ENCODE data around the gene PPP1R13L.
A peak's percentile ranks its signal among the peaks of the same experiment; 100 is the strongest.

PPP1R13L gene

DNA sequence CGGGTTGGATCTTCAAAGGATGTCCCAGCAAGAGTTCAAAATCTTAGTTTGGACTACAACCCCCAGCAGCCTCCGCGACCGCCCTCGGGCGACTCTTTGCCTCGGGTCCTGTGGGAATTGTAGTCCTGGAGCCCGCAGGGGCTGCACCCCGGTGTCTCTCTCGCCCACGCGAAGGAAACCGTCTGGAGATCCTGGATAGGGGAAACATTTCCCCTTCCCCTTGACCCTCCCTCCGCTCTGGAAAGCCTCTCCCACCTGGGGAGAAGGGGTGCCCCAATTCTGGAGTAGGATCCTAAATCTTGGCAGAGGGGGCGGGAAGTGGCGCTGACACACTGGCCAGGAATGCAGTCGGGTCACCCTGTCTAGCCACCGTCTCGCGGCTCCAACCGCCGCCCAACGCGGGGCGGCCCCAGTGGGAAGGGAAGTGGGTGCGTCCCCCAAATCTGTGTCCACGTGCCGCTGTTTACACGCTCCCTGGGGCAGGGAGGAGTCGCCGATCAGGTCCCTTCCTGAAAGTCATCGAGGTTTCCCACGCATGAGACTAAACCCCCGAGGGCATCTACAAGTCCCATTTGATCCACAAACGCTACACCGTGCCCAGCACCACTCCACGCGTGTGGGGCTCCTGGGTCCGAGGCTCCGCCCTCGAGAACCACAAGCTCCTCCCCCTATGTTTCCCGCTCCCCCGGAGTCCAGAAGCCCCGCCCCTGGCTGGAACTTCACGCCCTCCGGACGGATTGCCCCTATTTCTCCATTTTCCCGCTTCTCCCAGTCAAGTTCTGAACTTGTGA is 761 bp upstream of the PPP1R13L start:
- DNase-seq (ENCODE audit: low spot score in 2 of 2): peak; percentile 71 to 95
- H3K36me3 Mint-ChIP-seq: peaks cover 48% of the 10 kb centered on the region
- H3K9me3 Mint-ChIP-seq: no peaks in the 10 kb centered on the region
- ATAC-seq: peak; percentile 70
- peak overlapping the region; percentile 87 for H3K4me3 Mint-ChIP-seq
- H3K4me1 Mint-ChIP-seq: peaks cover 56% of the 10 kb centered on the region
- H3K27ac Mint-ChIP-seq: peak overlapping the region; percentile 98

DNA sequence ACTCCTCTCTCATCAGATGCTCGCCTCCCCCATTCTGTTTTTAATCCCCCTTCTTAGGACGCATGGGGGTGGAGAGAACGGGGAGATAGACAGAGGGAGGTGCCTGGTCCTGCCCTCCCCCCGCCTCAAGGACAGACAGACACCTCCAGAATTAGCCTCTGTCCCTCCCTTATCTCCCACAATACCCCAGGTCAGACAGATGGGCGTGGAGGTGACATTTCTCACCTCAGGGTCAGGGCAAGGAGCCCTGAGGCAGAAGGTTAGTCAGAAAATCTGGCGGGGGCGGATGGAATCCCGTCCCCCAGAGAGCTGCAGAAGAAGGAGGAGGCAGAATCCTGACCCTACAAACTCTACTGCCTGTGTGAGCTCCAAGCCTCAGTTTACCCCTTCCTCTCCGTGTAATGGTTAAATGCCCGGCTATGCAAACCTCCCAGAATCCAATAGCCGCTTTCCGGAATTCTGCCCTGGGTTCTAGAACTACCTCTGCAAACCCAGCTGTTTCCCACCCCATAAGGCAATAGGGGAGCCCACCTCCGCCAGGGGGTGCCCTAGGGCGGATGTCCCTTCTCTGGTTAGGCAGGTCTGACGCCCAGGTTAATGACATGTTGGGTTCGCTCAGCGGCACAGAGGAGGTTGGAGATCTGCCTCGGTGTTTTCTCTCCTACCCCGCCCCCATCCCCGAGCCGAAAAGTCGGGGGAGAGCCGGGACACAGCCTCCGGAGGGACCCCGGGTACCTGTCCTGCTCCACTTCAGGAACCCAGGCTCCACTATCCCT is 900 bp downstream of the PPP1R13L start:
- peak overlapping the region; percentile 98 for H3K27ac Mint-ChIP-seq
- H3K4me1 Mint-ChIP-seq: peaks cover 51% of the 10 kb centered on the region
- H3K36me3 Mint-ChIP-seq: peaks cover 33% of the 10 kb centered on the region
- peak; percentile 61 to 86 for DNase-seq (ENCODE audit: low spot score in 2 of 2)
- peak overlapping the region; percentile 87 for H3K4me3 Mint-ChIP-seq
- ATAC-seq: peak; percentile 50
- H3K9me3 Mint-ChIP-seq: no peaks in the 10 kb centered on the region

DNA sequence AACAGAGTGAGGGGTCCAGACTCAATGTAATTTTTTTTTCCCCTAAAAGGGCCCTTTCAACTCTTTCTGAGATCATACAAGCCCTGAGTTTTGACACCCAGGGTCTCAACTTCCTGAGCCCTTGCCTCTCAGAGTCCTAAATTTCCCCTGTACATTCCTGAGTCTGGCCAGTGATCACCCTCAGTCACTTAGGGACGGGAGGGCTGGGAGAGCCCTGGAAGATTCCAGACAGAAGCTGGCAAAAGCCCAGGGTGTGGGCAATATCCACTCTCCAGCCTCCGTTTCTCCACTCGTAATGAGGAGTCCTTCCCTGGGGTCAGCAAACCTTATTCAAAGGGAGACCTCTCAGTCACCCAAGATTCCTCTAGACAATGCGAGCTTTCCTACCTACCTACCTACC is 1.6 kb downstream of the PPP1R13L start:
- no peaks in the 10 kb centered on the region for H3K9me3 Mint-ChIP-seq
- no peak for ATAC-seq
- H3K36me3 Mint-ChIP-seq: peaks cover 28% of the 10 kb centered on the region
- peaks cover 50% of the 10 kb centered on the region for H3K4me1 Mint-ChIP-seq
- H3K4me3 Mint-ChIP-seq: peak overlapping the region; percentile 87
- DNase-seq (ENCODE audit: low spot score in 2 of 2): no peak
- H3K27ac Mint-ChIP-seq: no peak overlapping the region

DNA sequence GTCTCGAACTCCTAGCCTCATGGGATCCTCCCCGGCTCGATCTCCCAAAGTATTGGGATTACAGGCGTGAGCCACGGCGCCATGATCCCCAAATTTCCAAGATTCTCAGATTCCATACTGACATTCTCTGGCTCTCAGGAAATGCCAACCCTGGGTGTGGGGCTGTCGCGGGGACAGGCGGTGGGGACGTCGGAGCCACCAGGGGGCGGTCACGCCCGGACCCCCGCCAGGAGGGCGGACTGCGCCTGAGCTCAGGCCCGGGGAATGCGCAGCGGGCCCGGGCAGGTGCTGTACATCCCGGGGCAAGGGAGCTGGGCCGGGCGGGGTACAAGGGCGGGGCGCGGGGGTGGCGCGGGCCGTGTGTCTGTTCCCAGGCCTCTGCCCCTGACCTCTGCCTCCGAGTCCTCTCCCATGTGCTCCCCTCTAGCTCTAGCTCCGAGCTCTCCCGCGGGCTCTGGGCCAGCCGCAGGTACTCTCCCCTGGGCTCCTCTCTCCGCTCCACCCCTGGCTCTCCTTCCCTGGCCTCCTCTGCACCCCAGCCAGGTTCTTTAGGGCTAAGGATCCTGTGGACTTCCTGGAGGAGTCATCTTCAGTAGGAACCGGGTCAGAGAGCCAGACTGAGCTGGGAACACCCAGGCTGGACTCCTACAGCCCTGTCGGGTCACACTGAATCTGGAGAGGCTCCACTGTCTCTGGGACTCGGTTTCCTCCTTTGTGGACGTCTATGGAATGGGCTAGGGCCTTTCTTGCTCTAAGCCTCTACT is 2.4 kb downstream of the PPP1R13L start:
- Mint-ChIP-seq H3K36me3 (peaks cover 22% of the 10 kb centered on the region), H3K4me3 (no peak overlapping the region), H3K9me3 (no peaks in the 10 kb centered on the region), H3K27ac (no peak overlapping the region), H3K4me1 (peaks cover 47% of the 10 kb centered on the region)
- no peak for ATAC-seq
- no peak for DNase-seq (ENCODE audit: low spot score in 2 of 2)

DNA sequence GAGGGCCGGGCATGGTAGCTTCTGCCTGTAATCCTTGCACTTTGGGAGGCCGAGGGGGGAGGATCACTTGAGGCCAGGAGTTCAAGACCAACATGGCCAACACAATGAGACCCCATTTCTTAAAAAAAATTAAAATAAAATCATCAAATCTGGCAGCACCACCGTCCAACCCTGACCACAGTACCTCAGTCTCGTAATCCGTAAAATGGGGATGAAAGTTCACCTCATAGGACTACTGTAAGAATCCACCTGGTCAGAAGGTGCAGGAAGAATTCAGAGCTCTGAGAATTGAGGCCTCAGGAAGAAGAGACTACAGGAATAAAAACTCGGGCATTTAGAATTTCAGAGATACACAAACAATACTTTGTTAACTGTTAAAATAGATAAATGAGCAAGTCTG is 3.1 kb downstream of the PPP1R13L start:
- H3K27ac Mint-ChIP-seq: no peak overlapping the region
- no peaks in the 10 kb centered on the region for H3K9me3 Mint-ChIP-seq
- DNase-seq (ENCODE audit: low spot score in 2 of 2) (no peak), ATAC-seq (no peak)
- H3K4me3 Mint-ChIP-seq: no peak overlapping the region
- peaks cover 24% of the 10 kb centered on the region for H3K36me3 Mint-ChIP-seq
- peaks cover 50% of the 10 kb centered on the region for H3K4me1 Mint-ChIP-seq

DNA sequence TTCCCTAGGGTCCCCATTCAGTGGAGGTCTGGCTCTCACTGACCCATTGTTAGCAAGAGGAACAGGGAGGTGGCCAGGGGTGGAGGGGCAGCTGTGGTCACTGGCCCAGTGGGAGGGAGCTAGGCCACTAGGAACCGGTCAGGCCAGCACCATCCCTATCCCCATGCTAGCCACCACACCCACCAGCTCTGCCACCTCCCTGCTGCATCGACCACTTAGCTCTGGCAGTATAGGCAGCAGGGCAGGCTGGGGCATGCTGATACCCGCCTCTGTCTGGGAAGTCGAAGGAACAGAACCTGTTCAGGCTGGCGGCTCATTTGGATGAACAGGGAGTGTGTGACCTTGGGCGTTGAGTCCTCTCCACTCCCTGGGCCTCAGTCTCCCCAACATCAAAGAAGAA is 4.7 kb downstream of the PPP1R13L start:
- Mint-ChIP-seq H3K36me3 (peaks cover 14% of the 10 kb centered on the region), H3K4me1 (peaks cover 35% of the 10 kb centered on the region), H3K9me3 (no peaks in the 10 kb centered on the region), H3K4me3 (no peak overlapping the region), H3K27ac (no peak overlapping the region)
- no peak for ATAC-seq
- DNase-seq (ENCODE audit: low spot score in 2 of 2): no peak

DNA sequence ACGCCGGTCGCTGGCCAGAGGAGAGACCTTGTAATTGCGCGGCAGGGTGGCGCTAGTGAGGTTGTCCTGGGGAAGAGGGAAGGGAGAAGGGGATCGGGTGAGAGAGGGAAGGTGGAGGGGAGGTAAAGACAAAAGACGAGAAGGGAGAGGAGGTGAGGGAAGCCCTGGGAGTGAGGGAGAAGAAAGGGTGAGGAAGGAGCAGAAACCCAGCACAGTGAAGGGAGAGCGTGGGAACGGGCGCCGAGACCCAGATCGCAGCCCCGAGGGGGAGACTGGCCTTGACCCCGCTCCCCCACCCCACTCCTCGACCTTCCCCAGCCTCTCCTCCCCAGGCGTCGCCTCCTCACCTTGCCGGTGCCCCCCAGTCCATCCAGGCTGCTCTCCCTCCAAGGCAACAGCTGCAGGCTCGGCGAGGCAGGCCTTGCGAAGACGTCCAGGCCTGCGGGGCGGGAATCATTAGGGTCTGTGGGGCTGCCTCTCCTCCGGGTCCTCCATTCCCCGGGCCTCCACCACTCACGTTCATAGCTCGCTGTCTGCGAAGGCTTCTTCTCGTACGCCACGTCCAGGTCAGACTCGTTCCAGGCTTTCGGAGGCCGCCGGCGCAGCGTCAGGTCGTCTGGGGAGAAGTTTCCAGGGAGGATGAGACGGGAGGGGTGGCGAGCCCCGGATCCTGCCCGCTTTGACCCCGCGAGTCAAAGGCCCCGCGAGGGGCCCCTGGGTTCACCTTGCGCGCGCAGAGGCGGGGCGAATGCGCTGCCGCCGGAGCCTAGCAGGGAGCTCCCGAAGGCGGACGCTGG is 8.8 kb downstream of the PPP1R13L start:
- Mint-ChIP-seq H3K36me3 (peaks cover 9% of the 10 kb centered on the region), H3K9me3 (no peaks in the 10 kb centered on the region), H3K4me3 (no peak overlapping the region), H3K4me1 (peaks cover 16% of the 10 kb centered on the region), H3K27ac (no peak overlapping the region)
- ATAC-seq (no peak), DNase-seq (ENCODE audit: low spot score in 2 of 2) (no peak)

DNA sequence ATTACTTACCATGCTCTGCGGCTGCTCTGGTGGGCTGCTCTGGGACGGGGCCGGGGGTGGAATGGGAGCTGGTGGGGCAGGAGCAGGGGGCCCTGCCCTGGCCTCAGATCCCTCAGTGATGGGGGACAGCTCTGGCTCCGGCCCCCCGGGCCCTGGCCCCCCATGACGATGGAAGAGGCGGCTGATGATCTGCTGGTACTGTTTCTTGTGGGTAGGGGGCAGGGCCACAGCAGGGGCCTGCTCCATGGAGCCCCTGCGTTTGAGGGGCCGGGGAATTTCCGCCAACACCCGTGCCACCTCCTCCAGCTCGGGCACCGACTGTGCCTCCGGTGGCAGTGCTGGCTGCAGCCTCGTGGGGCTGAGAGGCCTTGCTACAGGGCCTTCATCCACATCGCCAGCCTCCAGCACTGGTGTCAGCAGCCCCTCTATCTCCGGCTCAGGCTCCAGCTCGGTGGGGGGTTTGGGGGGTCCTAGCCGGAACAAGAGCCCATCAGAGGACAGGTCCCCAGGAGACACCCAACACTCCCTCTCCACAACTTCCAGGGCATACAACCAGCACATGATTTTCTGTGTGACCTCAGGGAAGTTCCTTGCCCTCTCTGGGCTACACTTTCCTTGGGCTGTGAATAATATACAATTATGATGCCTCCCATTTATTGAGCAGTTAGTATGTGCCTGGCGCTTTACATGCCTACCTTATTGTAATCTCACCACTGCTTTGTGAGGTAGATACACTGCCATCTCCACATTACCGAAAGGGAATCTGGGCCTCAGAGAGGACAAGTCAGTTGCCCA is 12.8 kb downstream of the PPP1R13L start:
- no peak overlapping the region for H3K27ac Mint-ChIP-seq
- DNase-seq (ENCODE audit: low spot score in 2 of 2) (no peak), ATAC-seq (no peak)
- H3K4me3 Mint-ChIP-seq: no peak overlapping the region
- peaks cover 9% of the 10 kb centered on the region for H3K36me3 Mint-ChIP-seq
- H3K9me3 Mint-ChIP-seq: no peaks in the 10 kb centered on the region
- H3K4me1 Mint-ChIP-seq: peaks cover 3% of the 10 kb centered on the region

DNA sequence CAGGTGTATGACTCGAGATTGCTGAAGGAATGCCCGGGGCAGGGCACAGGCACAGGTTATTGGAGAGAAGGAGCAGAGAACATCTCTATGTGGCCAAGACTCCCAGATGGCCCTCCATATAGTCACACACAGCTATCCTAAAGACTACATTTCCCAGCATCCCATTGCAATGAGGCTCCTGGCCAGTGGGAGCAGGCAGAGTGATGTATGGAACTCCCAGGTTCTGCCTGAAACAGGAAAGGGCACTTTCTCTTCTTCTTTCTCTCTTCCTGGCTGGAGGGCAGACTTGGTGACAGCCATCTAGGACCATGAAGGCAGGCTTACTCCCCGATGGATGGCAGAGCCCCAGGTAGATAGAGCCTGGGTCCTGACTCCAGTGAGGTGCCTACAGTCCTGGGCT is 13.5 kb downstream of the PPP1R13L start:
- no peaks in the 10 kb centered on the region for H3K4me1 Mint-ChIP-seq
- no peak for DNase-seq (ENCODE audit: low spot score in 2 of 2)
- H3K36me3 Mint-ChIP-seq: peaks cover 5% of the 10 kb centered on the region
- no peaks in the 10 kb centered on the region for H3K9me3 Mint-ChIP-seq
- ATAC-seq: peak; percentile 42
- no peak overlapping the region for H3K4me3 Mint-ChIP-seq
- H3K27ac Mint-ChIP-seq: no peak overlapping the region

DNA sequence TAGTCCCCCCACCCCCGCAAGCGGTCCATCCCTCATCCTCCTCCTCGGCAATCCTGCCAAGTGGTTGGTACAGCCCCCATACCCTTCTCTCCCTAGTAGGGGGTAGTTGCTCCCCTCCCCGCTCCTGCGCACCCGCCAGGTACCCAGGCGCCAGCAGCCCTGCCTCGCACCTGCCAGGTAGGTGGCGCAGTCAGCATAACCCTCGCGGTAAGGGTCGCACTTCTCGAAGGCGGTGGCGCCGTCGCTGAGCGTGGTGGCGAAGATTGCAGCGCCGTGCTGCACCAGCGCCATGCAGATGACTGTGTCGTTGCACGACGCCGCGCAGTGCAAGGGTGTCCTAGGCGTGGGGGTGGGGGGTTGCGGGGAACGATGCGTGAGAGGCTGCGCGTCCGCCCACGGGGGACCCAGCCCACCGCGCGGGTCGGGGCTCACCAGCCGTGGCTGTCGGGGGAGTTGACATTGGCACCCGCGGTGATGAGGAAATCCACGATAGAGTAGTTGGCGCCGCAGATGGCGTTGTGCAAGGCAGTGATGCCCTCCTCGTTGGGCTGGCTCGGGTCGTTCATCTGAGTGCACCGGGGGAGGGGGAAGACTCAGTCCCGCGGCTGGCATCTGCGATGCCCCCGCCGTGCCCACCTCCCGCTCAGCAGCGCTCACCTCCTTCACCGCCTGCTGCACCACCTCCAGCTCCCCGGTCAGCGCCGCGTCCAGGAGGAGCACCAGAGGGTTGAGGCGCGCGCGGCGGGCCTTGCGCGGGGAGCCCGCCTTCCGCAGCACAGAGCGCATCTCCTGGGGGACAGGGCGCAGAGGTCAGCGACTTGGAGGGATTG is 19.3 kb downstream of the PPP1R13L start:
- Mint-ChIP-seq H3K27ac (no peak overlapping the region), H3K4me1 (no peaks in the 10 kb centered on the region), H3K36me3 (no peaks in the 10 kb centered on the region), H3K9me3 (no peaks in the 10 kb centered on the region), H3K4me3 (no peak overlapping the region)
- DNase-seq (ENCODE audit: low spot score in 2 of 2): no peak
- ATAC-seq: peak; percentile 44

DNA sequence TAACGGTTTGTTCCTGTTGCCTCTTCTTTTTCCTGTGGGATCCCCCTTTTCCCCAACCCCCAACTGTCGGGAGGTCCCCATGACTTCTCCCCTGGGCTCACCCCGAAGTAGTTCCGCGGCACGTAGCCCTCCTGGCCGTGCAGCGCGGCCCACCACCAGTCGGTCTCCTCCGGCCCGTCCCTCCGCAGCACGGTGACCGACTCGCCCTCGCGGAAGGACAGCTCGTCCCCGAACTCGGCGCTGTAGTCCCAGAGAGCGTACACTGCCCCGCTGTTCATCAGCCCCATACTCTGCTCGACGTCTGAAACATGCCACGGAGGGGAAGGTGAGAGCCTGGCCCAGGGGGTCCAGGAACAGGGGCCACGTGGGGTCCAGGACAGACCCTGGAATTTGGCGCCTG is 22.4 kb downstream of the PPP1R13L start:
- Mint-ChIP-seq H3K9me3 (no peaks in the 10 kb centered on the region), H3K4me3 (no peak overlapping the region), H3K27ac (peak overlapping the region; percentile 48), H3K36me3 (no peaks in the 10 kb centered on the region), H3K4me1 (peaks cover 11% of the 10 kb centered on the region)
- no peak for ATAC-seq
- no peak for DNase-seq (ENCODE audit: low spot score in 2 of 2)

DNA sequence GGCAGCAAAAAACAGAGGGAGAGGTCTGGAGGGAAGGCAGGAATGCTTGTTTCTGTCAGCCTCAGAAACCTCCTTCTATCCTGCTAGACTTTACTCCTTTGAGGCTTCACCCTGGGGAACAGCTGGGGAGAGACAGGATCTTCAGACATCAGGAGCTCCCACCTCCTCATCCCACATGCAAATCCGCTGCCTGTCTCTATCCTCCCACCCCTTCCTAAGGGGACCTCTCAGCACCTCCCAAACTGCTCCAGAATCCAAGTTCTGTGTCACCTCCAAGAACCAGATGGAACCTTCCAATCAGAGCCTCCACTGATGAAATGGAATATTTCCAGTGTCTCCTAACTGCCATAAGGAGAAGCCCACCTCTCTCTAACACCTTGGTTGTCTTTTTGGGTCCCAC is 24.8 kb downstream of the PPP1R13L start:
- Mint-ChIP-seq H3K4me1 (peaks cover 11% of the 10 kb centered on the region), H3K4me3 (no peak overlapping the region), H3K9me3 (no peaks in the 10 kb centered on the region), H3K36me3 (no peaks in the 10 kb centered on the region), H3K27ac (no peak overlapping the region)
- no peak for ATAC-seq
- DNase-seq (ENCODE audit: low spot score in 2 of 2): no peak

DNA sequence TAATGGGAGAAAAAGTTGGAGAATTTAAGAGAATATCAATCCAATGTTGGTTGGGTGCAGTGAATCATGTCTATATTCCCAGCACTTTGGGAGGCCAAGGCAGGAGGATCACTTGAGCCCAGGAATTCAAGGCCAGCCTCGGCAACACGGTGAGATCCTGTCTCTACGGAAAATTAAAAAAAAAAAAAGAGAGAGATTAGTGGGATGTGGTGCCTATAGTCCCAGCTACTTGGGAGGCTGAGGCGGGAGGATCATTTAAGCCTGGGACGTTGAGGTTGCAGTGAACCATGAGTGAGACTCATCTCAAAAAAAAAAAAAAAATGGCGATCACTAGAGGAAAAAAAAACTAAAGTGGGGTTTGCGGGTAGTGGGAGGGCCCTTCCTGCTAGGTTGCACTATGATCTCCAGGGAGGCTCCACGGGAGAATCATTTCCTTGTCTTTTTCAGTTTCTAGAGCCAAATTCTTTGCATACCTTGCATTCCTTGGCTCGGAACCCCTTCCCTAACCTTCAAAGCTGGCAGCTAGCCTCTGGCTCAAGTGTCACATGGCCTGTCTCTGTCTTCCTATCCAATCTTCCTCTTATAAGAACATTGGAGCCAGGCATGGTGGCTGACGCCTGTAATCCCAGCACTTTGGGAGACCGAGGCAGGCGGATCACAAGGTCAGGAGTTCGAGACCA is 28.7 kb downstream of the PPP1R13L start:
- H3K27ac Mint-ChIP-seq: peak overlapping the region; percentile 64
- H3K9me3 Mint-ChIP-seq: no peaks in the 10 kb centered on the region
- no peak for ATAC-seq
- H3K4me3 Mint-ChIP-seq: no peak overlapping the region
- peaks cover 11% of the 10 kb centered on the region for H3K4me1 Mint-ChIP-seq
- DNase-seq (ENCODE audit: low spot score in 2 of 2): no peak
- H3K36me3 Mint-ChIP-seq: no peaks in the 10 kb centered on the region
